Naive thymus-derived CD4-positive, alpha-beta T cell (primary cell): ENCODE results near the gene MPG. TPM values are rescaled to one million over a fixed set of nuclear protein-coding genes. Genes with fewer than 3 reads are reported as not detected.

Experiments
- ATAC-seq: fragments of 150-1000 bp; cut with Tn5 transposase; 2 replicates; pipeline ENCODE4 v1.10.0; 2021; ENCODE audit warnings: mild to moderate bottlenecking, moderate library complexity
- CTCF ChIA-PET: fragments of 350-600 bp; sonication (Branson Sonifier 250); formaldehyde crosslinking; loops from one replicate; lab custom pipeline; 2021; ENCODE audit warnings: antibody characterized with exemption; lab: Charles Lee
- POLR2A ChIA-PET: fragments of 350-600 bp; sonication (Branson Sonifier 250); formaldehyde crosslinking; loops from one replicate; lab custom pipeline; 2021; ENCODE audit warnings: antibody characterized with exemption, inconsistent platforms; lab: Charles Lee
- DNase-seq, 9 donors: peaks; one replicate each; pipeline versions ENCODE4 v3.0.0 to v3.0.0-alpha.2; 2020 to 2022; ENCODE audit warnings: mixed read lengths in 1 of 9
- H3K27ac ChIP-seq: one replicate; pipeline ENCODE4 v1.7.0; 2013; ENCODE audit warnings: mild to moderate bottlenecking, low read depth, low read length, moderate library complexity
- H3K27me3 ChIP-seq, 2 donors: one replicate each; pipeline ENCODE4 v1.7.0; 2013; ENCODE audit warnings: low read length in 2 of 2, mild to moderate bottlenecking in 2 of 2, moderate library complexity in 2 of 2; ENCODE audit not compliant: control insufficient read depth in 2 of 2, insufficient read depth in 2 of 2
- H3K36me3 ChIP-seq, 3 experiments: 1 replicate in 2 of 3; 2 replicates in 1 of 3; pipeline ENCODE4 v1.7.0; 2013; ENCODE audit warnings: low read length in 3 of 3, mild to moderate bottlenecking in 3 of 3, moderate library complexity in 1 of 3; ENCODE audit not compliant: insufficient read depth in 3 of 3, control insufficient read depth in 2 of 3
- H3K4me1 ChIP-seq, 2 donors: one replicate each; pipeline ENCODE4 v1.7.0; 2013; ENCODE audit warnings: low read length in 2 of 2, mild to moderate bottlenecking in 2 of 2, moderate library complexity in 1 of 2; ENCODE audit not compliant: control insufficient read depth in 2 of 2, insufficient read depth in 2 of 2
- H3K4me3 ChIP-seq: 2 replicates; pipeline ENCODE4 v1.7.0; 2013; ENCODE audit warnings: mild to moderate bottlenecking, low read length
- H3K9me3 ChIP-seq, 3 experiments: 1 replicate in 2 of 3; 2 replicates in 1 of 3; pipeline ENCODE4 v1.7.0; 2013; ENCODE audit warnings: low read length in 3 of 3; ENCODE audit not compliant: control insufficient read depth in 2 of 3
- H3K27ac Mint-ChIP-seq, 9 donors: one replicate each; pipeline ENCODE4 v1.8.0; 2020 to 2022; ENCODE audit warnings: mixed read lengths in 9 of 9, mild to moderate bottlenecking in 8 of 9, moderate library complexity in 5 of 9, inconsistent platforms in 2 of 9
- H3K27me3 Mint-ChIP-seq, 5 donors: one replicate each; pipeline ENCODE4 v1.8.0; 2021 to 2022; ENCODE audit warnings: mixed read lengths in 5 of 5, mild to moderate bottlenecking in 1 of 5
- H3K36me3 Mint-ChIP-seq, 5 donors: one replicate each; pipeline ENCODE4 v1.8.0; 2020 to 2022; ENCODE audit warnings: mixed read lengths in 5 of 5, mild to moderate bottlenecking in 3 of 5, inconsistent platforms in 1 of 5
- H3K4me1 Mint-ChIP-seq, 7 donors: one replicate each; pipeline ENCODE4 v1.8.0; 2020 to 2022; ENCODE audit warnings: mixed read lengths in 7 of 7, mild to moderate bottlenecking in 3 of 7, inconsistent platforms in 1 of 7
- H3K4me3 Mint-ChIP-seq, 10 donors: one replicate each; pipeline ENCODE4 v1.8.0; 2020 to 2022; ENCODE audit warnings: mild to moderate bottlenecking in 10 of 10, mixed read lengths in 10 of 10, moderate library complexity in 6 of 10, inconsistent platforms in 2 of 10
- H3K9me3 Mint-ChIP-seq, 11 donors: one replicate each; pipeline ENCODE4 v1.8.0; 2020 to 2022; ENCODE audit warnings: mixed read lengths in 11 of 11, mild to moderate bottlenecking in 4 of 11, inconsistent platforms in 1 of 11, moderate library complexity in 1 of 11
- intact Hi-C, 2 donors: fragments of 100-400 bp; cut with micrococcal nuclease; formaldehyde crosslinking; loops; one replicate each; pipeline ENCODE4 v1.15.1; 2023
- polyA plus RNA-seq, 2 donors: library from polyadenylated mRNA; unstranded; fragments of 300-500 nt; fragmentation: Illumina TruSeq; gene quantifications; one replicate each; pipeline ENCODE4 v1.2.3, GENCODE V29; 2021
- total RNA-seq, 6 experiments: library from RNA in 5 of 6; stranded (reverse) in 5 of 6; gene quantifications; 1 replicate in 5 of 6; 2 replicates in 1 of 6; pipeline ENCODE4 v1.2.3 and lab custom pipeline; 2021 to 2026

The MPG gene
- total and polyA plus RNA-seq, 7 experiments from 2014 or later: 17.5 to 59.5 (median 25.7) TPM

DNA sequence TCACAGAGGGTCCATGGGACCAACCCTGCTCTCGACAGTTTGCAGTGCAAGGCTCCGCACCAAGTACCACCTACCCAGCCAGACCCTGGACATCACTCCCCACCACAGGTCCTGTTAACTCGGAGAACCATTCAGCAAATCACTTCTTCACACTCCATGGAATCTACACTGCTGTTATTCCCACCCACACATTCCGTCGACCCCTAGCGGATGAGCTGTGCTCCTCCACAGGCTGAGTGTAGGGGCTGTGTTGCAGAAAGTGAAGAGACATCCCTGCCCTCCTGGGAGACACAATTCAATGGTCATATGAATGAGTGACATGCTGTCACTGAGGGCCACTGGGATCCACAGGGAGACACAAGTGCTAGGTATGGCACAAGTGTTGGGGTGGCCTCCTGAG is 27.5 kb downstream of the MPG start:
- ATAC-seq (no peak), DNase-seq (no peak)
- intact Hi-C loops: no loop called here
- no peaks in the 10 kb centered on the region for H3K27me3 Mint-ChIP-seq
- no peak overlapping the region for H3K27ac Mint-ChIP-seq
- H3K4me1 Mint-ChIP-seq: peaks cover 0 to 7% (median 4%) of the 10 kb centered on the region in 7 donors
- no peaks in the 10 kb centered on the region for H3K4me1 ChIP-seq
- ChIA-PET POLR2A (interaction anchor here (0.8 kb wide), 1 partner anchor 8 kb away, joined by 3 read pairs; no protein-coding TSS in a partner anchor), CTCF (interaction anchor here (1.4 to 3.8 kb wide), 4 partner anchors 10 to 257 kb away, joined by 4 to 35 read pairs (median 10); no protein-coding TSS in a partner anchor)
- no peak overlapping the region for H3K4me3 ChIP-seq
- H3K36me3 Mint-ChIP-seq: peaks cover 0 to 18% (median 0%) of the 10 kb centered on the region in 5 donors
- H3K27ac ChIP-seq: no peak overlapping the region
- H3K9me3 ChIP-seq: no peaks in the 10 kb centered on the region
- peaks cover 0 to 1% (median 0%) of the 10 kb centered on the region in 11 donors for H3K9me3 Mint-ChIP-seq
- peaks cover 0 to 32% (median 0%) of the 10 kb centered on the region in 3 experiments for H3K36me3 ChIP-seq
- no peak overlapping the region for H3K4me3 Mint-ChIP-seq
- H3K27me3 ChIP-seq: no peaks in the 10 kb centered on the region

DNA sequence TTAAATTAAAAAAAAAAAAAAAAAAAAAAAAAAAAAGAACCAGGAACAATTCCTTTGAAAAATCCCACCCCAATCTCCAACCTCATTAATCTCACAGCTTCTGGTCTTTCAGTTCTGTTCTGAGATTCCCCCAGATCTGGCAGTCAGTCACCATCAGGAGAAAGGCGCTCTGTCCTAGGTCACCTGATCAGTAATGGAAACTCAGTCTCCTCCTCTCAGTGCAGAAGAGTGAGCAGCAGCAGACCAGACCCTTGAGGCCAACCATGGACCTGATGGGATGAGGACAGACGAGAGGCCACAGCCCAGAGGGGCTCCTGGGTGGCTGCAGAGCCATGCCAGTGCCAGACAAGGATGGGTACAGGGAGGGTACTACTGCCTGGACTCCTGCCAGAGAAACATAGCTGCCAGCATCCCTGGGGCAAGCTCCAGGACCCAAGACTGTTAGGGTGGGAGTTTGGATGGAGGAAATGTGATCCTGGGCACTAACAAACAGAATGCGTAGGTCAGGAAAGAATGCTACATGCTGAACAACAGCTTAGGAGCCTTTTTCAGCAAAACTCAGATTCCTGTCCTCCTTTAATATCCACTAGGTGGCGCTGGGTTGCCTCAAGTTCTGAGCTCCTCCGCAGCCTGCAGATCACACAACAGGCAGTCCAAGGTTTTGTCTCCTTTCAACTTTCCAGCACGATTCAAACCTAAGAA is 28.7 kb downstream of the MPG start:
- DNase-seq: peak in 8 of 9 donors; percentile 37 to 73 (median 64)
- Mint-ChIP-seq H3K27me3 (no peaks in the 10 kb centered on the region), H3K36me3 (peaks cover 0 to 18% (median 3%) of the 10 kb centered on the region in 5 donors), H3K4me1 (peaks cover 0 to 7% (median 4%) of the 10 kb centered on the region in 7 donors), H3K4me3 (no peak overlapping the region), H3K27ac (peak overlapping the region in 3 of 9 donors; percentile 6 to 62 (median 39)), H3K9me3 (peaks cover 0 to 1% (median 0%) of the 10 kb centered on the region in 11 donors)
- intact Hi-C loops: loop anchor here (1.0 to 2.0 kb wide), 4 partner anchors 74 to 296 kb away; partner anchors contain the start of gene HBQ1 (in 1 of the 2)
- ATAC-seq: peak; percentile 89
- no peak overlapping the region for H3K4me3 ChIP-seq
- CTCF ChIA-PET: interaction anchor here (0.8 to 3.8 kb wide), 16 partner anchors 10 to 343 kb away, joined by 3 to 35 read pairs (median 4); partner anchors contain the start of gene HBQ1
- peaks cover 0 to 38% (median 0%) of the 10 kb centered on the region in 3 experiments for H3K36me3 ChIP-seq
- H3K4me1 ChIP-seq: no peaks in the 10 kb centered on the region
- H3K27ac ChIP-seq: no peak overlapping the region
- POLR2A ChIA-PET: interaction anchor here (0.7 to 1.7 kb wide), 4 partner anchors 11 to 255 kb away, joined by 3 to 10 read pairs (median 4); no protein-coding TSS in a partner anchor
- H3K27me3 ChIP-seq: no peaks in the 10 kb centered on the region
- no peaks in the 10 kb centered on the region for H3K9me3 ChIP-seq

GRCh38 chr16:112153-112840 is 34.3 kb downstream of the MPG start:
- intact Hi-C loops: no loop called here
- H3K36me3 ChIP-seq: peaks cover 0 to 67% (median 6%) of the 10 kb centered on the region in 3 experiments
- H3K27me3 ChIP-seq: no peaks in the 10 kb centered on the region
- no peaks in the 10 kb centered on the region for H3K27me3 Mint-ChIP-seq
- no peak overlapping the region for H3K27ac ChIP-seq
- ChIA-PET CTCF (interaction anchor here (0.6 to 0.8 kb wide), 3 partner anchors 14 to 250 kb away, joined by 3 read pairs; no protein-coding TSS in a partner anchor), POLR2A (interaction anchor here (1.0 kb wide), 1 partner anchor 102 kb away, joined by 3 read pairs; no protein-coding TSS in a partner anchor)
- no peaks in the 10 kb centered on the region for H3K4me1 ChIP-seq
- no peaks in the 10 kb centered on the region for H3K9me3 Mint-ChIP-seq
- no peaks in the 10 kb centered on the region for H3K9me3 ChIP-seq
- peaks cover 0 to 5% (median 0%) of the 10 kb centered on the region in 7 donors for H3K4me1 Mint-ChIP-seq
- DNase-seq (no peak), ATAC-seq (no peak)
- H3K36me3 Mint-ChIP-seq: peaks cover 5 to 30% (median 9%) of the 10 kb centered on the region in 5 donors
- H3K4me3 Mint-ChIP-seq: no peak overlapping the region
- no peak overlapping the region for H3K4me3 ChIP-seq
- H3K27ac Mint-ChIP-seq: no peak overlapping the region

- no peak overlapping the region for H3K4me3 Mint-ChIP-seq
- POLR2A ChIA-PET: no interaction called here
- Histone ChIP-seq H3K27ac (no peak overlapping the region), H3K27me3 (no peaks in the 10 kb centered on the region), H3K9me3 (no peaks in the 10 kb centered on the region), H3K36me3 (peaks cover 0 to 57% (median 6%) of the 10 kb centered on the region in 3 experiments), H3K4me3 (no peak overlapping the region), H3K4me1 (peaks cover 3 to 5% of the 10 kb centered on the region in 2 donors)
- CTCF ChIA-PET: no interaction called here
- no peaks in the 10 kb centered on the region for H3K27me3 Mint-ChIP-seq
- ATAC-seq (no peak), DNase-seq (no peak)
- H3K9me3 Mint-ChIP-seq: no peaks in the 10 kb centered on the region
- intact Hi-C loops: no loop called here
- H3K27ac Mint-ChIP-seq: no peak overlapping the region
- peaks cover 5 to 25% (median 6%) of the 10 kb centered on the region in 5 donors for H3K36me3 Mint-ChIP-seq
- H3K4me1 Mint-ChIP-seq: peaks cover 0 to 6% (median 0%) of the 10 kb centered on the region in 7 donors
Observed at GRCh38 chr16:114327-114726, 36.3 kb downstream of the MPG start.

GRCh38 chr16:116015-116414 is 38.0 kb downstream of the MPG start:
- Mint-ChIP-seq H3K27me3 (no peaks in the 10 kb centered on the region), H3K9me3 (no peaks in the 10 kb centered on the region), H3K4me3 (no peak overlapping the region), H3K27ac (no peak overlapping the region), H3K4me1 (peaks cover 0 to 6% (median 0%) of the 10 kb centered on the region in 7 donors), H3K36me3 (peaks cover 4 to 19% (median 6%) of the 10 kb centered on the region in 5 donors)
- Histone ChIP-seq H3K27ac (no peak overlapping the region), H3K9me3 (no peaks in the 10 kb centered on the region), H3K4me3 (no peak overlapping the region), H3K36me3 (peaks cover 0 to 48% (median 6%) of the 10 kb centered on the region in 3 experiments), H3K4me1 (peaks cover 3 to 5% of the 10 kb centered on the region in 2 donors), H3K27me3 (no peaks in the 10 kb centered on the region)
- DNase-seq (no peak), ATAC-seq (no peak)
- intact Hi-C loops: loop anchor here (2.0 to 5.0 kb wide), 2 partner anchors 65 to 191 kb away; partner anchors contain the start of gene HBQ1 (in 1 of the 2)
- ChIA-PET CTCF (interaction anchor here (1.5 kb wide), 1 partner anchor 66 kb away, joined by 8 read pairs; no protein-coding TSS in a partner anchor), POLR2A (interaction anchor here (2.7 kb wide), 1 partner anchor 246 kb away, joined by 8 read pairs; no protein-coding TSS in a partner anchor)
